22Rv1 (cell line): Measurements from ENCODE around the gene CES1.

Experiments used
- ZFX ChIP-seq: fragments of 450-650 bp; IDR thresholded peaks from 2 replicates; pipeline ENCODE4 v1.6.1; 2017; ENCODE audit warnings: antibody characterized with exemption, borderline replicate concordance
- TF ChIP-seq, protein P1 (sequence below): fragments of 450-650 bp; IDR thresholded peaks from 2 replicates; pipeline ENCODE4 v1.5.1; 2017; ENCODE audit warnings: mild to moderate bottlenecking

GRCh38 chr16:55868980-55869379 is 36.1 kb upstream of the CES1 start:
- TF ChIP-seq, protein P1, sequence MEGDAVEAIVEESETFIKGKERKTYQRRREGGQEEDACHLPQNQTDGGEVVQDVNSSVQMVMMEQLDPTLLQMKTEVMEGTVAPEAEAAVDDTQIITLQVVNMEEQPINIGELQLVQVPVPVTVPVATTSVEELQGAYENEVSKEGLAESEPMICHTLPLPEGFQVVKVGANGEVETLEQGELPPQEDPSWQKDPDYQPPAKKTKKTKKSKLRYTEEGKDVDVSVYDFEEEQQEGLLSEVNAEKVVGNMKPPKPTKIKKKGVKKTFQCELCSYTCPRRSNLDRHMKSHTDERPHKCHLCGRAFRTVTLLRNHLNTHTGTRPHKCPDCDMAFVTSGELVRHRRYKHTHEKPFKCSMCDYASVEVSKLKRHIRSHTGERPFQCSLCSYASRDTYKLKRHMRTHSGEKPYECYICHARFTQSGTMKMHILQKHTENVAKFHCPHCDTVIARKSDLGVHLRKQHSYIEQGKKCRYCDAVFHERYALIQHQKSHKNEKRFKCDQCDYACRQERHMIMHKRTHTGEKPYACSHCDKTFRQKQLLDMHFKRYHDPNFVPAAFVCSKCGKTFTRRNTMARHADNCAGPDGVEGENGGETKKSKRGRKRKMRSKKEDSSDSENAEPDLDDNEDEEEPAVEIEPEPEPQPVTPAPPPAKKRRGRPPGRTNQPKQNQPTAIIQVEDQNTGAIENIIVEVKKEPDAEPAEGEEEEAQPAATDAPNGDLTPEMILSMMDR: no peak
- no peak for TF ChIP-seq ZFX
